GM23338 (cell line): ENCODE measurements around the gene MRPS27. TPM values are rescaled to one million over a fixed set of nuclear protein-coding genes. Genes with fewer than 3 reads are reported as not detected.

Experiments used
- ATAC-seq: fragments of 200-7000 bp; cut with Tn5 transposase; 3 replicates; pipeline ENCODE4 v1.9.1; 2020
- DNase-seq: peaks from one replicate; pipeline ENCODE4 v3.0.0-alpha.2; 2015; ENCODE audit warnings: low spot score
- H2AFZ ChIP-seq: fragments of 200-600 bp; sonication (generic); 2 replicates; pipeline ENCODE4 v1.8.0; 2016; ENCODE audit warnings: antibody characterized with exemption, mild to moderate bottlenecking, moderate library complexity
- H3F3A ChIP-seq: fragments of 200-600 bp; sonication (generic); replicated peaks from 2 replicates; pipeline ENCODE4 v1.8.0; 2017; ENCODE audit warnings: antibody characterized with exemption, mixed run types, low read depth
- H3K27ac ChIP-seq: fragments of 200-600 bp; sonication (generic); 2 replicates; pipeline ENCODE4 v1.6.1; 2016; ENCODE audit warnings: low read depth
- H3K27me3 ChIP-seq: fragments of 200-600 bp; sonication (generic); 2 replicates; pipeline ENCODE4 v1.8.0; 2016; ENCODE audit warnings: mild to moderate bottlenecking, mixed run types, moderate library complexity; ENCODE audit not compliant: insufficient read depth
- H3K36me3 ChIP-seq: fragments of 200-600 bp; sonication (generic); 2 replicates; pipeline ENCODE4 v1.8.0; 2016; ENCODE audit warnings: mild to moderate bottlenecking; ENCODE audit not compliant: insufficient read depth
- H3K4me1 ChIP-seq: fragments of 200-600 bp; sonication (generic); 2 replicates; pipeline ENCODE4 v1.8.0; 2016; ENCODE audit warnings: mild to moderate bottlenecking, moderate library complexity; ENCODE audit not compliant: insufficient read depth
- H3K4me2 ChIP-seq: fragments of 200-600 bp; sonication (generic); 2 replicates; pipeline ENCODE4 v1.7.1; 2017; ENCODE audit warnings: mixed run types
- H3K4me3 ChIP-seq: fragments of 200-600 bp; sonication (generic); 2 replicates; pipeline ENCODE4 v1.6.1; 2016; ENCODE audit warnings: mixed run types
- H3K79me2 ChIP-seq: fragments of 200-600 bp; sonication (generic); replicated peaks from 2 replicates; pipeline ENCODE4 v1.8.0; 2017; ENCODE audit warnings: mild to moderate bottlenecking; ENCODE audit not compliant: insufficient read depth
- H3K9me2 ChIP-seq: fragments of 200-600 bp; sonication (generic); 2 replicates; pipeline ENCODE4 v1.8.0; 2017; ENCODE audit not compliant: insufficient read depth
- H4K20me1 ChIP-seq: fragments of 200-600 bp; sonication (generic); replicated peaks from 2 replicates; pipeline ENCODE4 v1.8.0; 2017; ENCODE audit warnings: mild to moderate bottlenecking; ENCODE audit not compliant: insufficient read depth
- H3K27ac Mint-ChIP-seq: 2 replicates; pipeline ENCODE4 v1.8.0; 2020; ENCODE audit warnings: inconsistent platforms, mild to moderate bottlenecking, moderate library complexity, mixed read lengths
- H3K27me3 Mint-ChIP-seq: 3 replicates; pipeline ENCODE4 v1.8.0; 2022; ENCODE audit warnings: low read depth, mild to moderate bottlenecking, moderate library complexity, mixed read lengths, inconsistent platforms; ENCODE audit not compliant: insufficient read depth, poor library complexity
- H3K36me3 Mint-ChIP-seq: 3 replicates; pipeline ENCODE4 v1.8.0; 2021; ENCODE audit warnings: low read depth, mild to moderate bottlenecking, inconsistent platforms, moderate library complexity, mixed read lengths
- H3K4me1 Mint-ChIP-seq: 3 replicates; pipeline ENCODE4 v1.8.0; 2020; ENCODE audit warnings: mild to moderate bottlenecking, inconsistent platforms, mixed read lengths
- H3K4me3 Mint-ChIP-seq: 3 replicates; pipeline ENCODE4 v1.8.0; 2021; ENCODE audit warnings: moderate library complexity, mild to moderate bottlenecking, inconsistent platforms, mixed read lengths
- H3K9me3 Mint-ChIP-seq: 3 replicates; pipeline ENCODE4 v1.8.0; 2020; ENCODE audit warnings: moderate library complexity, mild to moderate bottlenecking, inconsistent platforms, mixed read lengths
- CREB1 ChIP-seq: fragments of 250-450 bp; sonication (Bioruptor Pico); IDR thresholded peaks from 2 replicates; pipeline ENCODE4 v1.5.0; 2020; ENCODE audit warnings: low read depth, mild to moderate bottlenecking, moderate library complexity
- EZH2phosphoT487 ChIP-seq: fragments of 200-600 bp; sonication (generic); IDR thresholded peaks from one replicate; pipeline ENCODE4 v1.8.1; 2018; ENCODE audit warnings: antibody characterized with exemption; ENCODE audit not compliant: unreplicated experiment
- NANOG ChIP-seq: IDR thresholded peaks from 2 replicates; pipeline ENCODE4 v1.6.1; 2016; ENCODE audit warnings: antibody characterized with exemption, borderline replicate concordance
- POLR2AphosphoS5 ChIP-seq: IDR thresholded peaks from 2 replicates; pipeline ENCODE4 v1.6.1; 2016; ENCODE audit warnings: antibody characterized with exemption, low read depth
- REST ChIP-seq: IDR thresholded peaks from one replicate; pipeline ENCODE4 v1.6.1; 2018; ENCODE audit warnings: antibody characterized with exemption; ENCODE audit not compliant: unreplicated experiment
- STAT1 ChIP-seq: IDR thresholded peaks from one replicate; pipeline ENCODE4 v1.6.1; 2016; ENCODE audit warnings: antibody characterized with exemption; ENCODE audit not compliant: unreplicated experiment
- ZNF114 ChIP-seq: fragments of 250-450 bp; sonication (Bioruptor Pico); IDR thresholded peaks from 2 replicates; pipeline ENCODE4 v1.5.0; 2020; ENCODE audit warnings: mild to moderate bottlenecking, moderate library complexity
- ZNF462 ChIP-seq: fragments of 250-450 bp; sonication (Bioruptor Pico); IDR thresholded peaks from 2 replicates; pipeline ENCODE4 v1.5.0; 2020; ENCODE audit warnings: mild to moderate bottlenecking, moderate library complexity
- polyA plus RNA-seq: library from polyadenylated mRNA; unstranded; fragments of >200 nt; fragmentation: Nextera tagmentation; extraction: Ambion mirVana; gene quantifications from 2 replicates; pipeline ENCODE4 v1.2.1, GENCODE V29; 2016
- total RNA-seq: library from RNA; depleted of rRNA; stranded (reverse); fragments of >200 nt; shearing (Covaris generic); gene quantifications from 2 replicates; pipeline ENCODE4 v1.2.3, GENCODE V29; 2014
- TF ChIP-seq, protein P1 (sequence below): IDR thresholded peaks from 2 replicates; pipeline ENCODE4 v1.6.1; 2016; ENCODE audit warnings: antibody characterized with exemption

Gene MRPS27
- total and polyA plus RNA-seq, 2 experiments from 2014 or later: 53.2 to 141 TPM

DNA sequence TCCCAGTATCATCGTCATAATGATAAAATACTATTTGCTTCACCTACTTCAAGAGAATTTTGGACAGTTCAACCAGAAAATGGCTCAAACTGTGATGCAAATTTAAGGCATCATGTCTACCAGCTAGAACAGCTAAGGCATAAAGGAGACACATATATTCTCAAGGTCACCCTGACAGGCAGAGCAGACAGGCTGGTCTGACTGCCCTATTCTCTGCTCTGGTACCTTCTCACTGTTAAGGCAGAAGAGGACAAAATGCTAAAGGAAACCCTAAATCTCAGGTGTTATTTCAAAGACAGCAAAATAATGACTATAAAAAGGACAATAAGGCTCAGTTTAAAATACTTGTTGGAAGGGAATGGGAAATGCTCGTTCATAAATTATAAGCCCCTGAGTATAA lies 87.2 kb downstream of the MRPS27 start (continued):
- TF ChIP-seq ZNF462 (CRISPR knock-in tag) (no peak), ZNF114 (CRISPR knock-in tag) (no peak), STAT1 (no peak), NANOG (no peak), CREB1 (CRISPR knock-in tag) (no peak)

- no peak overlapping the region for H3K27ac ChIP-seq
- TF ChIP-seq EZH2phosphoT487 (no peak), NANOG (no peak), STAT1 (no peak), ZNF114 (CRISPR knock-in tag) (no peak), REST (no peak), POLR2AphosphoS5 (no peak)
- TF ChIP-seq, protein P1, sequence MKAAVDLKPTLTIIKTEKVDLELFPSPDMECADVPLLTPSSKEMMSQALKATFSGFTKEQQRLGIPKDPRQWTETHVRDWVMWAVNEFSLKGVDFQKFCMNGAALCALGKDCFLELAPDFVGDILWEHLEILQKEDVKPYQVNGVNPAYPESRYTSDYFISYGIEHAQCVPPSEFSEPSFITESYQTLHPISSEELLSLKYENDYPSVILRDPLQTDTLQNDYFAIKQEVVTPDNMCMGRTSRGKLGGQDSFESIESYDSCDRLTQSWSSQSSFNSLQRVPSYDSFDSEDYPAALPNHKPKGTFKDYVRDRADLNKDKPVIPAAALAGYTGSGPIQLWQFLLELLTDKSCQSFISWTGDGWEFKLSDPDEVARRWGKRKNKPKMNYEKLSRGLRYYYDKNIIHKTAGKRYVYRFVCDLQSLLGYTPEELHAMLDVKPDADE: no peak
Measured at GRCh38 chr5:72231991-72232703, 87.9 kb downstream of the MRPS27 start.

More at GRCh38 chr5:72231991-72232703, 87.9 kb downstream of the MRPS27 start:
- ATAC-seq (no peak), DNase-seq (no peak)
- Histone ChIP-seq H2AFZ (no peak overlapping the region), H3K4me3 (no peak overlapping the region), H4K20me1 (no peaks in the 10 kb centered on the region), H3K36me3 (peaks cover 7% of the 10 kb centered on the region; the same call in 1 of the 2 replicates), H3F3A (no peaks in the 10 kb centered on the region), H3K9me2 (no peaks in the 10 kb centered on the region), H3K27me3 (no peaks in the 10 kb centered on the region), H3K4me1 (peaks cover 26% of the 10 kb centered on the region), H3K79me2 (0 out of 2 replicates have a peak, but pooled peaks cover 3% of the 10 kb centered on the region), H3K4me2 (no peak overlapping the region)
- Mint-ChIP-seq H3K27me3 (no peaks in the 10 kb centered on the region), H3K4me3 (no peak overlapping the region), H3K27ac (peak overlapping the region; percentile 76), H3K4me1 (peaks cover 40% of the 10 kb centered on the region), H3K36me3 (peaks cover 25% of the 10 kb centered on the region), H3K9me3 (no peaks in the 10 kb centered on the region)
